Amniotic epithelial cell (primary cell): ENCODE data around the gene HTD2.

ENCODE experiments used
- DNase-seq: peaks from one replicate; pipeline ENCODE4 v3.0.0-alpha.2; 2010; ENCODE audit warnings: low read depth

HTD2 gene

DNA sequence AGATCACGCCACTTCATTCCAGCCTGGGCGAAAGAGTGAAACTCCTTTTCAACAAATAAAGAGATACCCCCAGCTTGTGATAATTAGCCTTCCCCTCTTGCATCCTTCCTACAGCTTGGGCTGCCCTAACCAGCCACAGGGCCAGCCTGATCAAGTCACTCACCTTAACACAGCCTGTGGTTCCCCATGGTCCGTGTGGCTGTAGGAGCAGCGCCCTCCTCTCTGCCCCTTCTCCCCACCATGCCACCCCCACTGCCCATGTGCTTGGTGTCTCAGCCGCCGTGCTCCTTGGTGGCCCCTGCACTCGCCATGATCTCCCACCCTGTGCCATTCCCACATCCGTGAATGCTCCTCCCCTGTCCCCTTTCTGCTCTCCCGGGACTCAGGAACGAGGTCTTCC is 13.5 kb upstream of the HTD2 start:
- DNase-seq: no peak

- no peak for DNase-seq
Measured at GRCh38 chr3:58293516-58293915, 12.8 kb upstream of the HTD2 start.

GRCh38 chr3:58296269-58296668 is 10.1 kb upstream of the HTD2 start:
- DNase-seq: no peak

DNA sequence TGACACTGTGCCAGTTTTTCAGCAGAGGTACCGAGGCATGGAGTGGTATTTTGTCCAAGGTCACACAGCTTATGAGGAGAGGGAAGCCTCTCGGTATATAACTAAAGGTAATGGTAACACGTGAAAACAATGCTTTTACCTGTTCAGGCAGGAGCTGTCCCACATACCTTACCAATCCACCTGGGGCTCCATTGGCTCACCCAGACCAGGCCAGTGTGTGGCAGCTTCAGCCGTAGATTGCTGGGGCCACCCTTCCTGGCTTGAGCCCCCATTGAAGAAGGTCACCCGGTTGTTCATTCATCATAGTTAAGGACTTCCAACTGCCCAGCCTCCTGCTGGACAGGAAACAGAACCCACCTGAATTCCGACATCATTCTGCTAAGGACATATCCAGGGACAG is 9.5 kb upstream of the HTD2 start:
- no peak for DNase-seq

DNA sequence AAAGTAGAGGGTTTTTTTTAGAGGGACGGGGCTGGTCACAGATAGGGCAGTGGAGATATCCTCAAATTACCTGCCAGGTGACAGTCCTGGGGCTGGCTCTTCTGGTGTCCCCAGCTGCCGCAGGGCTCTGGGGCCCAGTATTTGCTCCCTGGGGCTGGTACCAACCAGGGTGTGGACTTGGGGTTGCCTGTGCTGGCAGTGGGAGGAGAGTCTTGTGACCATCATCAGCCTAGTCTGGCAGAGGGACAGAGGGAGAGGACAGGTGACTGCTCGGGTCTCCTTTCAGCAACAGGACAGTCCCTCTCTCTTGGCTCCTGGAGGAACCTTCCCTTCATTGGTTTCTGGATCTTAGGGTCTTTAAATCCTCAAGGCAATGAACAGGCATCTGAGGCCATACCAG is 8.1 kb upstream of the HTD2 start:
- no peak for DNase-seq

DNA sequence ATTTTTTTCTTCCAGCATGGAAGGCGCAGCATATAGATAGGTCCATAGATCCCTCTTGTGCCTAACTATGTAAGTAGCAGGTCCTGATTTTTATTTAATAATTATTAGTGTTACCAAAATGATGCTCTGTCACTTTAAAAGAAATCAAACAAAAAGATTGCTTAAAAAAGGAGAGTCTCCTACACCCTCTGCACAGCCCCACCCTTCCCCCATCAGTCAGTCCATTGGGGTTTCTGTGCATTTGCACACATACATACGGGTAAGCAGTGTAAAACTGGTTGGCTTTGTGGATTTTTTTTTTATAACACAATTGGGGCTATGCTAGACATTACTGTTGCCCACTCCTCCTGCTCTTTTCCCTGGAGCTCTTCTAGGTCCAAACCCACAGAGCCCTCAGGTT is 7.2 kb upstream of the HTD2 start:
- no peak for DNase-seq

- peak; percentile 55 for DNase-seq
Measured at GRCh38 chr3:58299839-58300516, 6.3 kb upstream of the HTD2 start.

- peak; percentile 65 for DNase-seq
Measured at GRCh38 chr3:58307639-58308215, 1.4 kb downstream of the HTD2 start.

- peak; percentile 34 for DNase-seq
Measured at GRCh38 chr3:58308728-58309127, 2.4 kb downstream of the HTD2 start.

DNA sequence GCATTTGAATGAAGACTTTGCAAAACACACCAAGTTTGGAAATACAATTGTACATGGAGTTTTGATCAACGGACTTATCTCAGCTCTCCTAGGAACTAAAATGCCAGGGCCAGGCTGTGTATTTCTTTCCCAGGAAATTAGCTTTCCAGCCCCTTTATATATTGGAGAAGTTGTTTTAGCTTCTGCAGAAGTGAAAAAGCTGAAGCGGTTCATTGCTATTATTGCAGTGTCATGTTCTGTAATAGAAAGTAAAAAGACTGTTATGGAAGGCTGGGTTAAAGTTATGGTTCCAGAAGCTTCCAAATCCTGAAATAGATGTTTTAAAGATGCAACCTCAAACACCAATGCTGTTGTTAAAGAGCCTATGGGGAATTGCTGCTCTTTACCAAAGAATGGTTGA is 11.5 kb downstream of the HTD2 start:
- DNase-seq: no peak

GRCh38 chr3:58321791-58322190 is 15.5 kb downstream of the HTD2 start:
- DNase-seq: no peak

DNA sequence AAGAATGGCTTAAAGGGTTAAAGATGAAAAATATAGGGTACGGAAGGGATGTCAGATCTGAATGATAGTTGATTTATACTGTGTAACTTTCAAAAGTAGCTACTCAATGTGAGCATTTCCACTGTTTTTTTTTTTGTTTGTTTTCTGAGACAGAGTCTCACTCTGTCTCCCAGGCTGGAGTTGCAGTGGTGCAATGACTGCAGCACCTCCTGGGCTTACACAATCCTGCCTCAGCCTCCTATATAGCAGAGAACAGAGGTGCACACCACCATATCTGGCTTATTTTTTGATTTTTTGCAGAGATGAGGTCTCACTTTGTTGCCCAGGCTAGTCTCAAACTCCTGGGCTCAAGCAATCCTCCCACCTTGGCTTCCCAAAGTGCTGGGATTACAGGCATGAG is 16.5 kb downstream of the HTD2 start:
- peak; percentile 38 for DNase-seq

DNA sequence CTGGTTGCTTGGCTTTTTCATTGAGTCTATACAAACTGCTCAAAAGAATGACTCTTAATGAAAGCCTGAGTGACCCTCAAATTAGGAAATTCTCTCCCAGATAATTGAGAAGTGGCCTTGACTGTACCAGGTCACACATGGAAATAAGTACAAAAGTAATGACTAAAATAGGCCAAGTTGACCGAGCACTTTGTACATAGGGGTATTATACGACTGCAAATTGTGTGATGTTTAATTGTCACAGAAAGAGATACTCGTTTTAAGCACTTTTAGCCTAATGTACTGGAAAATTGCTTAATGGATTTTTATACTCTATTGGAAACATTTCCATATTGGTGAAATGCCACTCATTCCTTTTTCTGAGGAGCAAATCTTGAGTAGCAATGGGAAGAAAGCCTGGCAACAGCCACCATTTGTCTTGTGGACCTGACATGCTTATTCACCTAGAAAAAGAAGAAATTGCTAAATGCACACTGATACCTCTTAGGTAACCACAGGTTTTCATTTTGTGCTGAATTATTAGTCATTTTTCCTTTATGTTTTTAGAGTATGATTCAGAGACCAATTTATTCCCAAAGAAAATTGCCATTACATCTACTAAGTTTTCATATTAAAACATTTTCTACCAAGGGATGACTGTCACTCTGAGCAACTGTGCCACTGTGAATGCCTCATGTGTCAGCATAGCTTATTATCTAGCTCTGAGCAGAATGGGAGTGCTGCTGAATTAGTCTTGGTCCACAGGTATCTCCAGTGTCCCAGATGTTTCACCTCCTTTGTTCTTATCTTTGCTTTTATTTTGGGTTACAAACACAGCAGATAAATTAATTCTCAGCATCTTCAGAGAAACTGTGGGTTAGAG is 17.4 kb downstream of the HTD2 start:
- no peak for DNase-seq

DNA sequence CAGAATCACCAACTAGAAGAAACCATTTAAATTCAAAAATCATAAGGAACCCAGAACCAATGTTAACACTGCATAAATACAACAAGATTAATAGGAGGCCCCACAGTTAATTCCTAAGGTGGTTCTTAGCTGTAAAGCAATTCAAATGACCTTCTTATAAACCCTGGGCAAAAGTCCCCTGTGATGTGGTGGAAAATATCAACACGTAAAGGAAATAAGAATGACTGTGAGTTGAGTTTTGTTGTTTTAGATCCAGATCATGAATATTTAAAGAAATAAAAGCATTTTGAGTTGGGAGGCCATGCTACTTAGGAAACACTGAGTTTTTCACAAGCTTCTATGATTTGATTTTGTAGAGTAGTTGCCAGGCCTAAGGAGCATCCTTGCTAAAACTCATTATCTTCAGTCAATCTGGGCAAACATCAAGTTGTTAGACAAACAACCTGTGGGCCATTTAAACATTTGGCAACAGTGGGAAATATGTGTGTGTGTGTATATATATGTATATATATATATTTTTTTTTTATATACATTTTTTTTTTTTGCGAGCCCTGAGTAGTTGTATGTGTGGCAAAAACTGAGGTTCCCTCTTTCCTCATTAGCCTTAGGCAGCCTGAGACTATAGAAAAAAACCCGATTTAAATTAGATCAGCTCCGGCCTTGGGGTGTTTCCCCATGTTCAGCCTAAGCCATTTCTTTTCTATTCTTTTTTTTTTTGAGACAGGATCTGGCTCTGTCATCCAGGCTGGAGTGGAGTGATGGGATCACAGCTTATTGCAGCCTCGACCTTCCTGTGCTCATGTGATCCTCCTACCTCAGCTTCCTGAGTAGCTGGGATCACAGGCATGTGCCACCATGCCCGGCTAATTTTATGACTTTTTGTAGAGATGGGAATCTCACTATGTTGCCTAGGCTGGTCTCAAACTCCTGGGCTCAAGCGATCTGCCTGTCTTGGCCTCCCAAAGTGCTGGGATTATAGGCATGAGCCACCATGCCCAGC is 18.4 kb downstream of the HTD2 start:
- DNase-seq: no peak

- DNase-seq: peak; percentile 69
Measured at GRCh38 chr3:58325525-58325992, 19.2 kb downstream of the HTD2 start.

DNA sequence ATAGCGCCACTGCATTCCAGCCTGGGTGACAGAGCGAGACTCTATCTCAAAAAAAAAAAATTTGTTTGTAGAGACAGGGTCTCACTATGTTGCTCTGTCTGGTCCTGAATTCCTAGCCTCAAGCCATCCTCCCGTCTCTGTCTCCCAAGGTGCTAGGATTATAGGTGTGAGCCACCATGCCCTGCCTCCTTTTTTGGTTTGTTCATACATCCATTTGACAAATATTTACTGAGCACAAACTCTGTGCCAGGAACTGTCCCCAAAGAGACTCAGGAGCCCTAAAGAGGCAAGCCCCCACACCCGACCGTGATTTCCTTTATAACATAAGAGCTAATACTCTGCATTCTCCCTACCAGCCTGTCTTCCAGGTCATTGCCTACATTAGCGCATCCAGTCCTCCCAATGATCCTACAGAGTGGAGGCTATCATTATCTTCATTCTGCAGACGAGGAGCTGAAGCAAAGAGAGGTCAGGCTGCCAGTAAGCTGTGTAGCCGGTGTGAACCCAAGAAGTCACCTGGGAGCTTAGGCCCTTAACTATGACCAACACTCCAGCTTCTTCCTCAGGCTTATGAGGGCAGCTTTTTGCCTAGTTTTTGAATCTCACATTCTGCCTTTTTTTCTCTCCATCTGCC is 20.1 kb downstream of the HTD2 start:
- no peak for DNase-seq

DNA sequence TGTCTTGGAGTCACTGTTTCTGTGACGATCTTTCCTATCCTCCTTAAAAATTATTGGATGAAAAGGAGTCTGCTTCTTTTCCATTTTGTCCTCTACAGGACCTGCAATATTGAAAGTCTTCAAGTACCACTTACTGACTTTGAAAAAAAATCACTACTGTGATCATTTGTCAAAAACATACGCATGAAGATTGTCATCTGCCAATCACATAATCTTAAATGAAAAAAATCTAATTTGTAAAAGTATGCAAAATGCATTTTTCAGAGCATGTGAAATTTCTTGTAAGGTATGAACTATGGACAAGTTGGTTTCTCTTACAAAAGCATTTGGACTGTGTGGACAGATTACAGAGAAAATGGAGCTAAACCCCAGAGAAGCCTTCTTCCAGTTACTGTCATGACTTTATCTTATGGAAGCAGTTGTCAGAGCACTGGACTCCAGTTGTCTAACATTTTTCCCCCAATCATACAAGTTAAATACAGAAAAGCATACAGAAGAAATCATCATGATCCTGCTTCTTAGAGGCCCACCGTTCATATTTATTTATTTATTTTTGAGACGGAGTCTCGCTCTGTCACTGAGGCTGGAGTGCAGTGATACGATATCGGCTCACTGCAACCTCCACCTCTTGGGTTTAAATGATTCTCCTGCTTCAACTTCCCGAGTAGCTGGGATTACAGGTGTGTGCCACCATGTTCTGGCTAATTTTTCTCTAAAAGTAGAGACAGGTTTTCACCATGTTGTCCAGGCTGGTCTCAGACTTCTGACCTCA is 23.0 kb downstream of the HTD2 start:
- no peak for DNase-seq

GRCh38 chr3:58329922-58330413 is 23.6 kb downstream of the HTD2 start:
- no peak for DNase-seq

DNA sequence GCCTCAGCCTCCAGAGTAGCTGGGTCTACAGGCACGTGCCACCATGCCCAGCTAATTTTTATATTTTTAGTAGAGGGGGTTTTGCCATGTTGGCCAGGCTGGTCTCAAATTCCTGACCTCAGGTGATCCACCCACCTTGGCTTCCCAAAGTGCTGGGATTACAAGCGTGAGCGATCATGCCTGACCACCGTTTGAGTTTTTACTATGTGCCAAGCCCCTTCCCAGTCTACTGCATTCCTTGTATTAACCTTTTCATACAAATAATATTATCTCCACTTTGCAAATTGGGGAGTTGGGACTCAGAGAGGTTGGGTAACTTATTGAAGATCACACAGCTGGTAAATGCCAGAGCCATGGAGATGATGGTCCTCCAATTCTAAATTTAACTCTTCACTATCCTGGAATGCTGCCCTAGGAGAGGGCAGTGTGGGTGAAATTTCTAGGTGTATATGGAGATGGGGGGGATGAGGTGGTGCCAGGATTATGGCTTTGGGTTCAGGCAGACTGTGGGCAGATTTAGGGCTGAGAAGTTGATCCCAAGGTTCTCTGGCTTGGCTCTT is 25.4 kb downstream of the HTD2 start:
- no peak for DNase-seq

- peak; percentile 71 for DNase-seq
Measured at GRCh38 chr3:58332575-58333188, 26.4 kb downstream of the HTD2 start, which contains the start of gene PXK. Gene PXK (plus strand): TSS chr3:58332892. CDS start chr3:58332989, 97 bp downstream.
